ENCODE data around the gene HKDC1. TPM values are rescaled to one million over a fixed set of nuclear protein-coding genes. Genes with fewer than 3 reads are reported as not detected.
"Not testable (repeated sequence)": the region's sequence is repeated elsewhere in the genome, so short reads cannot be mapped to it uniquely, and the experiment has no call there.

The HKDC1 gene
- total and polyA plus RNA-seq, 11 donors = 0.11 to 0.19 (median 0.14) TPM; not detected in 8

DNA sequence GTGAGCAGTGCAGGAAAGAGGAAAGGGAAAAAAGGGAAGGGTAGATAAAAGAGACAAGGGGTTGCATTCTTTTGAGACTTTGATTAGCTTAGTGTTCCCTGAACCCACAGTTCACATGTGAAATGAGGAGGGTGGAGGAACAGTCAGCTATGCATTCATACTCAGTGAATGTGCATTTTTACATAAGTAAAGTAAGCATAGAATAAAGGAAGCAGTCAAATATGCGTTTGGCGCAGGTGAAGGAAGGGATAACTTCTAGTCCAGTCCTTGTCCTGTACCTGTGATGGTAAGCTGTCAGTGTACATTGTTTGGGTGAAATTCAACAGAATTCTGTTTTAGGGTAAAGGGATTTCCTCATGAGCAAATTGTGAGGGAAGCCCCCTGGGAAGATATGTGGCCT is 86.3 kb downstream of the HKDC1 start:
- no peak for TF ChIP-seq POLR2A (IDR thresholded peaks at IDR 0.05)
- TF ChIP-seq, protein P1, sequence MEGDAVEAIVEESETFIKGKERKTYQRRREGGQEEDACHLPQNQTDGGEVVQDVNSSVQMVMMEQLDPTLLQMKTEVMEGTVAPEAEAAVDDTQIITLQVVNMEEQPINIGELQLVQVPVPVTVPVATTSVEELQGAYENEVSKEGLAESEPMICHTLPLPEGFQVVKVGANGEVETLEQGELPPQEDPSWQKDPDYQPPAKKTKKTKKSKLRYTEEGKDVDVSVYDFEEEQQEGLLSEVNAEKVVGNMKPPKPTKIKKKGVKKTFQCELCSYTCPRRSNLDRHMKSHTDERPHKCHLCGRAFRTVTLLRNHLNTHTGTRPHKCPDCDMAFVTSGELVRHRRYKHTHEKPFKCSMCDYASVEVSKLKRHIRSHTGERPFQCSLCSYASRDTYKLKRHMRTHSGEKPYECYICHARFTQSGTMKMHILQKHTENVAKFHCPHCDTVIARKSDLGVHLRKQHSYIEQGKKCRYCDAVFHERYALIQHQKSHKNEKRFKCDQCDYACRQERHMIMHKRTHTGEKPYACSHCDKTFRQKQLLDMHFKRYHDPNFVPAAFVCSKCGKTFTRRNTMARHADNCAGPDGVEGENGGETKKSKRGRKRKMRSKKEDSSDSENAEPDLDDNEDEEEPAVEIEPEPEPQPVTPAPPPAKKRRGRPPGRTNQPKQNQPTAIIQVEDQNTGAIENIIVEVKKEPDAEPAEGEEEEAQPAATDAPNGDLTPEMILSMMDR (IDR thresholded peaks at IDR 0.05) = no peak
- H3K4me3 ChIP-seq = no peak overlapping the region
- peaks cover 0 to 9% (median 3%) of the 10 kb centered on the region in 12 donors for H3K4me1 ChIP-seq
- no peak for ATAC-seq
- H3K27ac ChIP-seq = no peak overlapping the region
- DNase-seq = no peak
- WGBS, 4 donors = 85 to 96% (median 89%) methylated on average over 2 of the region's 2 CpGs
- no peaks in the 10 kb centered on the region for H3K27me3 ChIP-seq
- H3K36me3 ChIP-seq = no peaks in the 10 kb centered on the region
- H3K9me3 ChIP-seq = peaks cover 0 to 7% (median 0%) of the 10 kb centered on the region in 12 donors
- intact Hi-C loops (cut with DNase I) = no loop called here

DNA sequence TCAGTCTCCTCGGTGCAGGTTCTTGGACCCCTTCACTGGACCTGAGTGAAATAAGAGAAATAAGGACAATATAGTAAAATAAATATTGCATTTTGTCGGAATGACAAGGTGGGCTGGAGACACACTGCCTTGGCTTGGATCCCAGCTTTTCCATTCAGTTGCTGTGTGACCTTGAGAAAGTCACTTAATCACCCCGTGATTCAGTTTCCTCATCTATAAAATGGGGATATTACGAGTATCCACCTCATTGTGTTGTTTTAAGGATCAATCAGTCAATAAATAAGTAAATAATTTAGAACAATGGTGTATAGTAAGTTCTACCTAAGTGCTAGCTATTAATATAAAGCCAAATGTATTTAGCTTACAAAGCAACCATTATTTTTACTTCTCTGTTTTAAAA is 87.3 kb downstream of the HKDC1 start:
- Histone ChIP-seq H3K4me1 (peaks cover 0 to 16% (median 9%) of the 10 kb centered on the region in 12 donors), H3K36me3 (no peaks in the 10 kb centered on the region), H3K9me3 (peaks cover 0 to under 1% (median 0%) of the 10 kb centered on the region in 12 donors), H3K27ac (no peak overlapping the region), H3K4me3 (no peak overlapping the region), H3K27me3 (no peaks in the 10 kb centered on the region)
- DNase-seq = no peak
- no peak for ATAC-seq
- WGBS, 4 donors = 87 to 92% (median 90%) methylated on average over 4 of the region's 4 CpGs
- TF ChIP-seq POLR2A (IDR thresholded peaks at IDR 0.05) = no peak
- TF ChIP-seq, protein P1 (IDR thresholded peaks at IDR 0.05) = no peak
- intact Hi-C loops (cut with DNase I) = no loop called here

DNA sequence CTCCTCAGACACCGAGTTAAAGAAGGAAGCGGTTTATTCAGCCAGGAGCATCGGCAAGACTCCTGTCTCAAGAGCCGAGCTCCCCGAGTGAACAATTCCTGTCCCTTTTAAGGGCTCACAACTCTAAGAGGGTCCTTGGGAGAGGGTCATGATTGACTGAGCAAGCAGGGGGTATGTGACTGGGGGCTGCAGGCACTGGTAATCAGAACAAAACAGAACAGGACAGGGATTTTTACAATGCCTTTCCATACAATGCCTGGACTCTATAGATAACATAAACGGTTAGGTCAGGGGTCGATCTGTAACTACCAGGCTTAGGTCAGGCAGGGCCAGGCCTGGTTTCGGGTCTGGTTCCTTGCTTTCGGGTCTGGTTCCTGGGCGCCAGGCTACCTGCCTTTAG is 88.2 kb downstream of the HKDC1 start:
- H3K27ac ChIP-seq; intact Hi-C loops (cut with DNase I); DNase-seq; H3K27me3 ChIP-seq; H3K36me3 ChIP-seq; H3K4me3 ChIP-seq; H3K9me3 ChIP-seq; ATAC-seq: not testable (repeated sequence)
- peaks cover 0 to 16% (median 9%) of the 10 kb centered on the region in 12 donors for H3K4me1 ChIP-seq
- 93 to 95% (median 94%) methylated on average over 10 of the region's 10 CpGs for WGBS, 4 donors

DNA sequence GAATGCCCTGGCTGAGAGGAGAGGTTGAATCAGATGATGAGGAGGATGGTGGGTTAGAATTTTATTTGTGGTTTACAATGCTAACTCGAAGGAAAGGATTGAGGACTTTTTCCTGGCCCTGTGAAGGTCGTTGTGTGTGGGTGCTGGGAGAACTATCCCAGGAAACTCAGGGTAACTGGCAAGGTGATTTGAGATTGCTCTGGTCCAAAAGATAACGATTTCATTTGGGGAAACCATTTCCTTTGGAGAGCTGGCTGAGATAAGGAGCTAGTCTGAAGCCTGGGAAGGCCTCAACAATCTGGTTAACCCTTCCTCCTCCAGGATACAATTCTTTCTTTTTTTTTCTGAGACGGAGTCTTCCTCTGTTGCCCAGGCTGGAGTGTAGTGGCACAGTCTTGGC is 91.2 kb downstream of the HKDC1 start:
- TF ChIP-seq, protein P1 (IDR thresholded peaks at IDR 0.05) = no peak
- TF ChIP-seq POLR2A (IDR thresholded peaks at IDR 0.05) = no peak
- H3K36me3 ChIP-seq = no peaks in the 10 kb centered on the region
- no peaks in the 10 kb centered on the region for H3K27me3 ChIP-seq
- H3K27ac ChIP-seq = no peak overlapping the region
- no peak overlapping the region for H3K4me3 ChIP-seq
- intact Hi-C loops (cut with DNase I) = loop anchor here in 3 of 10 donors (2.0 to 10.0 kb wide), 3 partner anchors 44 to 71 kb away; no protein-coding TSS in a partner anchor
- DNase-seq (no peak), ATAC-seq (no peak)
- H3K4me1 ChIP-seq = peaks cover 0 to 17% (median 7%) of the 10 kb centered on the region in 12 donors
- no peaks in the 10 kb centered on the region for H3K9me3 ChIP-seq
- 9 to 23% (median 19%) methylated on average over 4 of the region's 4 CpGs for WGBS, 4 donors

DNA sequence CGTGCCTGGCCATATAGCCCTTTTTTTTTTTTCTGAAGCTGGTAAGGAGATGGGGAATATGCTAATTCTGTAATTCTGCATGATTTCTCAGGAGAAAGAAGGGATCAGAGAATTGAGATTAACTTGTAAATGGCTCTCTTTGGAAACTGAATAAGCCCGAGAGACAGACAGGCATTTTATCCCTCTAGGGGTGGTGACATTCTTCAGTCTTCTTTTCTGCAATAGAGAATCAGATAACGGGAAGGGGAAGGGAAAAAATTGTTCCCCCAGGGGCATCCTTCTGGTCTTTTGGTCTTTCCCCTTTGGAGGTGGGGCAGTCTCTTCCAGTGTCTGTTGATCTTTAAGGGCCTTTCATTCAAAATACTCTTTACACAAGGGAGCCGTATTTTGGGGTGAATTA is 92.4 kb downstream of the HKDC1 start:
- WGBS, 4 donors = 83 to 93% (median 86%) methylated on average over 4 of the region's 4 CpGs
- DNase-seq = no peak
- intact Hi-C loops (cut with DNase I) = loop anchor here in 2 of 10 donors (5.0 to 10.0 kb wide), 2 partner anchors 45 to 68 kb away; no protein-coding TSS in a partner anchor
- H3K27ac ChIP-seq = no peak overlapping the region
- H3K4me3 ChIP-seq = no peak overlapping the region
- no peaks in the 10 kb centered on the region for H3K36me3 ChIP-seq
- no peak for ATAC-seq
- no peaks in the 10 kb centered on the region for H3K27me3 ChIP-seq
- peaks cover 0 to 21% (median 9%) of the 10 kb centered on the region in 12 donors for H3K4me1 ChIP-seq
- H3K9me3 ChIP-seq = no peaks in the 10 kb centered on the region
- TF ChIP-seq POLR2A (IDR thresholded peaks at IDR 0.05) = no peak
- TF ChIP-seq, protein P1 (IDR thresholded peaks at IDR 0.05) = no peak

Measured in heart left ventricle (tissue), 16 donors.